ENCODE results near the gene MINK1.

DNA sequence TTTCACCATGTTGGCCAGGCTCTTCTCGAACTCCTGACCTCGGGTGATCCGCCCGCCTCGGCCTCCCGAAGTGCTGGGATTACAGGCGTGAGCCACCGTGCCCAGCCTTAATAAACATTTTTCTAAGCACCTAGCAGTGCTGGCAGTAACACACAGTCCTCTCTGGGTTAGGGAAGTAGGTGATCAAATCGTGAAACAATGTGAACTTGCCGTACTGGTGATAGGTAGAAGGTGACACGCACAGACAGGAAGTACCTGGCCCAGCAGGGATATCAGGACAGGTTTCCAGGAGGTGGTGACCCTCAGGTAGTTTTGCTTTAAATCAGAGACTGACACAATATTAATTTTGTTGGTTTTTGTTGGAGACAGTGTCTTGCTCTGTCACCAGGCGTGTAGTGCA lies 21.7 kb upstream of the MINK1 start:
- no peak for TF ChIP-seq CTCF (IDR thresholded peaks at IDR 0.05)
- no peak for TF ChIP-seq POLR2AphosphoS5 (IDR thresholded peaks at IDR 0.05; ENCODE audit: insufficient read depth in 1 of 2, low read depth in 1 of 2)
- TF ChIP-seq POLR2A (IDR thresholded peaks at IDR 0.05) = no peak
